Cardiac fibroblast (primary cell): ENCODE results near the gene BCL11B.

ENCODE experiments used
- DNase-seq, 2 donors: peaks; one replicate each; pipeline versions ENCODE4 v3.0.0 to v3.0.0-alpha.2; 2010; ENCODE audit warnings: low read depth in 2 of 2
- H3K4me3 ChIP-seq, 2 donors: replicated peaks in 1 of 2; 1 replicate in 1 of 2; 2 replicates in 1 of 2; pipeline ENCODE4 v1.5.1; 2011; ENCODE audit warnings: low read depth in 2 of 2, low read length in 2 of 2, mild to moderate bottlenecking in 2 of 2, moderate library complexity in 1 of 2
- CTCF ChIP-seq: IDR thresholded peaks from one replicate; pipeline ENCODE4 v1.5.1; 2011; ENCODE audit warnings: low read depth, mild to moderate bottlenecking, low read length, inconsistent platforms

The BCL11B gene

GRCh38 chr14:99132821-99133635 lies 139.0 kb downstream of the BCL11B start:
- no peak for TF ChIP-seq CTCF
- no peak for DNase-seq
- no peak overlapping the region for H3K4me3 ChIP-seq

GRCh38 chr14:99131632-99132271 lies 140.2 kb downstream of the BCL11B start:
- TF ChIP-seq CTCF, result no peak
- no peak overlapping the region for H3K4me3 ChIP-seq
- no peak for DNase-seq

GRCh38 chr14:99129998-99130397 lies 142.0 kb downstream of the BCL11B start:
- H3K4me3 ChIP-seq, result no peak overlapping the region
- no peak for TF ChIP-seq CTCF
- no peak for DNase-seq

GRCh38 chr14:99129211-99129696 lies 142.7 kb downstream of the BCL11B start:
- DNase-seq, result no peak
- no peak for TF ChIP-seq CTCF
- no peak overlapping the region for H3K4me3 ChIP-seq

- no peak for TF ChIP-seq CTCF
- no peak overlapping the region for H3K4me3 ChIP-seq
- no peak for DNase-seq
These were observed 143.8 kb downstream of the BCL11B start for GRCh38 chr14:99128185-99128584.

GRCh38 chr14:99127651-99128167 lies 144.3 kb downstream of the BCL11B start:
- peak in 1 of 2 donors; percentile 13 for DNase-seq

More at GRCh38 chr14:99127651-99128167, 144.3 kb downstream of the BCL11B start:
- no peak overlapping the region for H3K4me3 ChIP-seq
- no peak for TF ChIP-seq CTCF
